Vagina (tissue), 2 donors: Measurements from ENCODE around the gene UBA6. TPM values are rescaled to one million over a fixed set of nuclear protein-coding genes. Genes with fewer than 3 reads are reported as not detected.

ENCODE experiments used
- DNase-seq, 2 donors: peaks; one replicate each; pipeline ENCODE4 v3.0.0-alpha.2; 2017; ENCODE audit errors: extremely low spot score in 2 of 2
- H3K27ac ChIP-seq: fragments of 200-600 bp; sonication (generic); one replicate; pipeline ENCODE4 v1.5.1; 2019
- H3K27me3 ChIP-seq: fragments of 200-600 bp; sonication (generic); one replicate; pipeline ENCODE4 v1.5.1; 2019
- H3K36me3 ChIP-seq, 2 donors: fragments of 200-600 bp; sonication (generic); one replicate each; pipeline ENCODE4 v1.5.1; 2017 to 2019
- H3K4me1 ChIP-seq: fragments of 200-600 bp; sonication (generic); one replicate; pipeline ENCODE4 v1.5.1; 2019
- H3K4me3 ChIP-seq, 2 donors: fragments of 200-600 bp; sonication (generic); 1 replicate in 1 of 2; 2 replicates in 1 of 2; pipeline ENCODE4 v1.5.1; 2016 to 2019
- H3K9me3 ChIP-seq: fragments of 200-600 bp; sonication (generic); one replicate; pipeline ENCODE4 v1.5.1; 2019
- POLR2A ChIP-seq, 2 donors: fragments of 450-650 bp; IDR thresholded peaks; one replicate each; pipeline ENCODE4 v1.6.1; 2017; ENCODE audit warnings: antibody characterized with exemption in 2 of 2, mild to moderate bottlenecking in 2 of 2, moderate library complexity in 2 of 2
- POLR2AphosphoS5 ChIP-seq, 2 donors: sonication (generic); formaldehyde crosslinking; IDR thresholded peaks; one replicate each; pipeline ENCODE4 v1.9.0; 2017; ENCODE audit warnings: antibody characterized with exemption in 2 of 2, mild to moderate bottlenecking in 2 of 2, low read depth in 1 of 2; ENCODE audit not compliant: insufficient read depth in 1 of 2
- intact Hi-C: fragments of 100-400 bp; cut with DNase I; formaldehyde crosslinking; loops from one replicate; pipeline ENCODE4 v1.15.1; 2023
- total RNA-seq: library from RNA; depleted of rRNA; stranded (reverse); fragments of >200 nt; gene quantifications from one replicate; pipeline ENCODE4 v1.2.3, GENCODE V29; 2016
- TF ChIP-seq, protein P1 (sequence below), 3 experiments: fragments of 450-650 bp in 2 of 3; fragments of 200-600 bp in 1 of 3; sonication (generic) in 1 of 3; IDR thresholded peaks; one replicate each; pipeline ENCODE4 v1.5.1; 2017 to 2019; ENCODE audit warnings: antibody characterized with exemption in 3 of 3, mild to moderate bottlenecking in 2 of 3, moderate library complexity in 2 of 3

UBA6 gene
- total RNA-seq, 1 donor from 2014 or later = 36.3 TPM

DNA sequence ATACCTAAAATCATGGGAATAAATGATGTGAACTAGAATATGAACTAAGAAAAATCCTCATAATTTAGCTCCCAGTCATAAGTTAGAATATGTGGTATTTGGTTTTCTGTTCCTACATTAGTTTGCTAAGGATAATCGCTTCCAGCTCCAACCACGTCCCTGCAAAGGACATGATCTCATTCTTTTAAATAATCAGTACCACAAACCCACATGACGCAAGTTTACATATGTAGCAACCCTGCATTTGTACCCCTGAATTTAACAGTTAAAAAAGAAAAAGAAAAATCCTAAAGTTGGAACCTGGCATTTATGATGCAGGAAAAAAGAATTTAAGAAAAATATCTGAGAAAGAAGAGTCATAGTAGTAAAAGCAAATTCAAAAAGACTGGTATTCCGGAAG is 13.3 kb downstream of the UBA6 start:
- no peak for DNase-seq
- H3K9me3 ChIP-seq = no peaks in the 10 kb centered on the region
- H3K27ac ChIP-seq = no peak overlapping the region
- H3K36me3 ChIP-seq = peaks cover 0 to 11% of the 10 kb centered on the region in 2 donors
- intact Hi-C loops = no loop called here
- H3K27me3 ChIP-seq = no peaks in the 10 kb centered on the region
- TF ChIP-seq, protein P1, sequence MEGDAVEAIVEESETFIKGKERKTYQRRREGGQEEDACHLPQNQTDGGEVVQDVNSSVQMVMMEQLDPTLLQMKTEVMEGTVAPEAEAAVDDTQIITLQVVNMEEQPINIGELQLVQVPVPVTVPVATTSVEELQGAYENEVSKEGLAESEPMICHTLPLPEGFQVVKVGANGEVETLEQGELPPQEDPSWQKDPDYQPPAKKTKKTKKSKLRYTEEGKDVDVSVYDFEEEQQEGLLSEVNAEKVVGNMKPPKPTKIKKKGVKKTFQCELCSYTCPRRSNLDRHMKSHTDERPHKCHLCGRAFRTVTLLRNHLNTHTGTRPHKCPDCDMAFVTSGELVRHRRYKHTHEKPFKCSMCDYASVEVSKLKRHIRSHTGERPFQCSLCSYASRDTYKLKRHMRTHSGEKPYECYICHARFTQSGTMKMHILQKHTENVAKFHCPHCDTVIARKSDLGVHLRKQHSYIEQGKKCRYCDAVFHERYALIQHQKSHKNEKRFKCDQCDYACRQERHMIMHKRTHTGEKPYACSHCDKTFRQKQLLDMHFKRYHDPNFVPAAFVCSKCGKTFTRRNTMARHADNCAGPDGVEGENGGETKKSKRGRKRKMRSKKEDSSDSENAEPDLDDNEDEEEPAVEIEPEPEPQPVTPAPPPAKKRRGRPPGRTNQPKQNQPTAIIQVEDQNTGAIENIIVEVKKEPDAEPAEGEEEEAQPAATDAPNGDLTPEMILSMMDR (IDR thresholded peaks at IDR 0.05) = no peak
- TF ChIP-seq POLR2A (IDR thresholded peaks at IDR 0.05) (no peak), POLR2AphosphoS5 (IDR thresholded peaks at IDR 0.05; ENCODE audit: insufficient read depth in 1 of 2, low read depth in 1 of 2) (no peak)
- no peaks in the 10 kb centered on the region for H3K4me1 ChIP-seq
- no peak overlapping the region for H3K4me3 ChIP-seq

- H3K4me3 ChIP-seq = no peak overlapping the region
- peaks cover 0 to 7% of the 10 kb centered on the region in 2 donors for H3K36me3 ChIP-seq
- H3K27ac ChIP-seq = no peak overlapping the region
- TF ChIP-seq POLR2AphosphoS5 (IDR thresholded peaks at IDR 0.05; ENCODE audit: insufficient read depth in 1 of 2, low read depth in 1 of 2) (no peak), POLR2A (IDR thresholded peaks at IDR 0.05) (no peak)
- TF ChIP-seq, protein P1 (IDR thresholded peaks at IDR 0.05) = no peak
- intact Hi-C loops = no loop called here
- H3K4me1 ChIP-seq = no peaks in the 10 kb centered on the region
- H3K27me3 ChIP-seq = no peaks in the 10 kb centered on the region
- DNase-seq = no peak
- H3K9me3 ChIP-seq = no peaks in the 10 kb centered on the region
These were observed 15.5 kb downstream of the UBA6 start for GRCh38 chr4:67685532-67685859.

GRCh38 chr4:67684839-67685531 is 16.0 kb downstream of the UBA6 start:
- no peak overlapping the region for H3K27ac ChIP-seq
- TF ChIP-seq, protein P1 (IDR thresholded peaks at IDR 0.05) = no peak
- TF ChIP-seq POLR2AphosphoS5 (IDR thresholded peaks at IDR 0.05; ENCODE audit: insufficient read depth in 1 of 2, low read depth in 1 of 2) (no peak), POLR2A (IDR thresholded peaks at IDR 0.05) (no peak)
- no peaks in the 10 kb centered on the region for H3K4me1 ChIP-seq
- DNase-seq = no peak
- intact Hi-C loops = no loop called here
- H3K4me3 ChIP-seq = no peak overlapping the region
- H3K36me3 ChIP-seq = peaks cover 0 to 10% of the 10 kb centered on the region in 2 donors
- no peaks in the 10 kb centered on the region for H3K9me3 ChIP-seq
- H3K27me3 ChIP-seq = no peaks in the 10 kb centered on the region

DNA sequence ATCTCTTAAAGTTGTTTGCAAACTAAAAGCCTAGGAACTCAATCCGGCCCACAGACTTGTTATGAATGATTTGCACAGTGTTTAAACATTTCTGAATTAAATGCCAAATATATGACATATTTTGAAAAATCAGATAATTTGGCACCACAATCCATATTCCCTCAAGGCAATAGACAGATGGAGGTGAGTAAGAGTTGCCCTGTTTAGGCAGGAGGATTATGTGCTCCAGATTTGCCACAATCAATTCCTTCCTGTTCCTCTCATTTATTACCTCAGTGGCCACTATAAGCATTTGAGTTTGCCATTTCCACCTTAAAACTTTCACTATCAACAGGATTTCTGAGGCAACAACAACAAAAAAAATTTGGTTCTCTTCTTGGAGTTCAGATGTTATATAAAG is 18.7 kb downstream of the UBA6 start:
- DNase-seq = no peak
- TF ChIP-seq, protein P1 (IDR thresholded peaks at IDR 0.05) = no peak
- TF ChIP-seq POLR2AphosphoS5 (IDR thresholded peaks at IDR 0.05; ENCODE audit: insufficient read depth in 1 of 2, low read depth in 1 of 2) = no peak
- Histone ChIP-seq H3K9me3 (no peaks in the 10 kb centered on the region), H3K36me3 (peaks cover 0 to 21% of the 10 kb centered on the region in 2 donors), H3K27me3 (no peaks in the 10 kb centered on the region), H3K4me1 (no peaks in the 10 kb centered on the region), H3K4me3 (no peak overlapping the region), H3K27ac (no peak overlapping the region)
- intact Hi-C loops = no loop called here

DNA sequence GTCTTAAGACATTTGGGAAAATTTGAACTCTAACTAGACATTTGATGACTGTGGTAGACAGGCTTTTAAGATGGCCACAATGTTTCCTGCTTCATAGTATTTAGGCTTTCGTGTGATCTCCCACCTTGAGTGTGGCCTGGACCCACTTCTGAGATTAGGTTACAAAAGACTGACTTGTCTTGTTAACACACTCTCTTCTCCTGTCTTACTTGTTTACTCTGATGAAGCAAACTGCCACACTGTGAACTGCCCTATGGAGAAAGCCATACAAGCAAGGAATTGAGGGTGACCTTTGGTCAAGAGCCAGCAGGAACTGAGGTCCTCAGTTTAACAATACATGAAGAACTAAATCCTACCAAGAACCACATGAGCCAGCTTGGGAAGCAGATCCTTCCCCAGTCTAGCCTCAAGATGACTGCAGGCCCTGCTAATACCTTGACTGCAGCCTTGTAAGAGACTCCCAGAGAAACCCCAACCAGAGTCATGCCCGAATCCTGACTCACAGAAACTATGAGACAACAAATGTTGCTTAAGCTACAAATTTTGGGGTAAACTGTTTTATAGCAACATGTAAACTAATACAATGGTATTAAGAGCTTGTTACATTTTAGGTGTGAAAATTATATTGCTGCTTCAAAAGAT is 20.3 kb downstream of the UBA6 start:
- Histone ChIP-seq H3K9me3 (no peaks in the 10 kb centered on the region), H3K27me3 (no peaks in the 10 kb centered on the region), H3K36me3 (peaks cover 3 to 37% of the 10 kb centered on the region in 2 donors), H3K4me1 (no peaks in the 10 kb centered on the region), H3K27ac (no peak overlapping the region), H3K4me3 (no peak overlapping the region)
- intact Hi-C loops = no loop called here
- TF ChIP-seq POLR2A (IDR thresholded peaks at IDR 0.05) = no peak
- DNase-seq = no peak
